GM18951 (cell line): ENCODE results near the gene ARL1.
A peak's percentile ranks its signal among the peaks of the same experiment; 100 is the strongest.
"Not testable (repeated sequence)": the region's sequence is repeated elsewhere in the genome, so short reads cannot be mapped to it uniquely, and the experiment has no call there.

Experiments
- POLR2A ChIP-seq: IDR thresholded peaks from 4 replicates; pipeline ENCODE4 v1.6.1; 2011; ENCODE audit warnings: mild to moderate bottlenecking; ENCODE audit not compliant: insufficient read length, insufficient read depth; ENCODE audit errors: extremely low read depth
- in situ Hi-C: fragments of 300-500 bp; cut with MboI; formaldehyde crosslinking; loops from one replicate; pipeline ENCODE4 v1.12.0; 2022; ENCODE audit warnings: low sequenced_read_pairs, mixed read lengths, inconsistent platforms; ENCODE audit not compliant: unreplicated experiment

ARL1 gene

DNA sequence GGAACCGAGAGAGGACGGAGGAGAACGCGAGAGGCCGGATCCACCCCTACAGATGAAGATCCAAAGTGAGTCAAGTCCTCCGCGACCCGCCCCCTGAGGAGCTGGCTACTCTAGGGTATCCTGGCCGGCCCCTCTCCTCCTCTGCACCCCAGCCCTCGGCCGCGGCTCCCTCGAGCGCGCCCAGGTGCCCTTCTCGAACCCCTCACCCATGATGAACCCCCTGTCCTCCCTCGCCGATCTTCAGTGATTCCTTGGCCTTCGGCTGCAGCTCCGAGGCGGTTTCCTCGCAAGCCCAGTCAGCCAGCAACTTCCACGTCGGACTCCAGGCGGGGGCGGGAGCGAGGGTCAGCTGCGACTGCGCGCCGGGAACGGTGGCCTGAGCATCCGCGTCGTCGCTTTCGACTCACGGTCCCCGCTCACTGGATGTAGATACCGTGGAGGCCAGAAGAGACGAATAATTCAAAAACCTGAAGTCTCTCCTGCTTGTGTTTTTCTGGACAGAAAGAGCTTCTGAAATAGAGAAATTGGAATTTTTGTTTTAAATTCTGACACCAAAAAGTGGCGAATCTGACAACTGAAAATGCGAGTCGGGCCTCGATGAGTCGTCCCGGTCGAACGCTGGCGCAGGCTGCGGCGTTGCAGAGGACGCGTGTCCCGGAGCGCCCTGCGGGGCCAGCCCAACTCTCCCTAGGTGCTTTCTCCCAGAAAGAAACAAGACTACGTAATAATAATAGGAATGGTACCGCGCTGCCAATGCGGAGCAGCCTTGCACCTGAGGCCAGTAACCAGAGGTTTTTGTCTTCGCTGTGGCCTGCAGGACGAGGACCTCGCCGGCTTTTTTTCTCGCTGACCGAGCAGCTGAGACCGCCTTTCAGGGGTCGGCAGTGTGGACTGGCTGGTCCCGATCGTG lies at the start of gene ARL1:
ARL1 (minus strand) TSS at position 337 of the 910 bp plus-strand sequence; CDS start at position 210, 127 bp downstream.
- TF ChIP-seq POLR2A: peak; percentile 83
- in situ Hi-C loops: no loop called here

DNA sequence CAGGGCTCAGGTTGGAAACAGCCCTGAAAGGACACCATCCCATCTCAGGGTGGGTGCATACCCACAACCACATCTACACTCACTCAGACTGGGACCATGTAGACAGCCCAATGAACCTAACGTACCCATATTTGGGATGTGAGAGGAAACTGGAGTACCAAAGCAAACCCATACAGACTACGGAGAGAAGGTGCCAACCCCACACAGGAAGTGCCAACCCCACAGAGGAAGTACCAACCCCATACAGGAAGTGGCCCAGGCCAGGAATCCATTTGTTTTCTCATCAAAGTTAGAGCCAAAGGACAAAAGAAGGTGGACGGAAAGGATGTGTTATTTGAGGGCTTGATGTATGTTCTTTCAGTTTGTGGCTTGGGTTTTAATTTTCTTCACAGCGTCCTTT lies 48.1 kb upstream of the ARL1 start:
- TF ChIP-seq POLR2A: no peak
- in situ Hi-C loops: no loop called here

DNA sequence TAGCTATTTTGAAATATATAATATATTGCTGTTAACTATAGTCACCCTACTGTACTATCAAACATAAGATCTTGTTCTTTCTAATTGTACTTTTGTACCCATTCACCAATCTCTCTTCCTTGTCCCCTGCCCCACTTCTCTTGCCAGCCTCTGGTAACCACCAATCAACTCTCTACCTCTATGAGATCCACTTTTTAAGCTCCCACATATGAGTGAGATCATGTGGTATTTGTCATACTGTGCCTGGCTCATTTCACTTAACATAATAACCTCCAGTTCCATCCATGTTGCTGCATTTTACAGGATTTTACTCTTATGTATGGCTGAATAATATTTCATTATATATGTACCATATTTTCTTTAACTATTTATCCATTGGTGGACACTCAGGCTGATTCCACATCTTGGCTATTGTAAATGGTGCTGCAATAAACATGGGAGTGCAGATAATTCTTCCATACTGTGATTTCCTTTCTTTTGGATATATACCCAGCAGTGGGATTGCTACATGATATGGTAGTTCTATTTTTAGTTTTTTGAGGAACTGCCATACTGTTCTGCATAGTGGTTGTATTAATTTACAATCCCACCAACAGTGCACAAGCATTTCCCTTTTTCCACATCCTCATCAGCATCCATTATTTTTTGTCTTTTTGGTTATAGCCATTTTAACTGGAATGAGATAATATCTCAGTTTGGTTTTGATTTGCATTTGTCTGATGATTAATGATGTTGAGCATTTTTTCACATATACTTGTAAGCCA lies 34.1 kb upstream of the ARL1 start:
- TF ChIP-seq POLR2A: no peak
- in situ Hi-C loops: no loop called here

DNA sequence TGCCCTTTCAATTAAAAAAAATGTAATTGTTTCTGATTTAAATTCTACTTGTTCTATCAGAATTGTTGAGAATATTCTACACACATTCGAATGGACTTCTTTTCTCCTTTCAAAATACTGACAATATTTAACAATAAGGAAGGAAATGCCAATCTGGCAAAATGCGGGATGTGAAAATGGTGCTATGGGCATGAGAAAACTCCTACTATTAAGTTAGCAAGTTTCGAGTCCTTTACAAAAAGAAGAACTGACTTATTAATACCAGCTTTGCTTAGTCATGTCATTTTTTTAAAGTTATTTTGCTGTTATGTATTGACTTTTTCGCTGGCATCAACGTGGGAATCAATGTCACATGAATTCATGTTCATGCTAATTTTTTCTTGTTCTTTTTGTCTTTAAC lies 31.7 kb upstream of the ARL1 start:
- in situ Hi-C loops: no loop called here
- TF ChIP-seq POLR2A: no peak

DNA sequence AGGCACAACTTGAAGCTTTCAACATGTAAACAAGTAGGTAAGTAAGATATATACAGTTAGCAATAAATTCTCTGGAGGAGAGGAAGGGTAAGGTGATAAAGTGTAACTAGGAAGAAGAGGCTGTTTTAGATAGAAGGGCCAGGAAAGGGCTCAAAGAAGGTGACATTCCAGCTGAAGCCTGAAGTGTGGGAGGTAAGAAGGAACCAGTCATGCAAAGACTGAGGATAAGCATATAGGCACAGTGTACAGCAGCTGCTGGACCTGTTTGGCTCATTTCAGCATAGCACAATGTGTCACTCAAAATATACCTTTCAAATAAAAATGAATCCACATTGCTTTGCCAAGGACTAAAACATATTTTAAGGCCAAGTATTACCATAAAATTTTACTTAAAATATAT lies 28.6 kb upstream of the ARL1 start:
- in situ Hi-C loops: no loop called here
- no peak for TF ChIP-seq POLR2A

DNA sequence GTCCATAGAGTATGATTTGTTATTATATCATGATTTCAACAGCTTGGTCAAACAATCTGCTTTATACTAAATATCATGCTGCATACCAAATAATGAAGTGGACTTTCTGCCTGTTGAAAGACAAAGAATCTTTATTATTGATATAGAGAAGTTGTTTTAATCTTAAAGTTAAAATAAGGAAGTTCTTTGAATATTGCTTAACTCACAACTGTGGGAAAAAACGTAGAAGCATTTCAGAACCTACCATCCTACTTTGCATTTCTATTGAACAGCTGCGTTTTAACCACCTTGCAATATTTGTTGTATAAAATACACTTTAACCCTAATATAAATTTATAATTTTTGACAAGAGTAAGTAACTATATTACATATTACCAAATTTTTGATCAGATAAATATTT lies 22.9 kb upstream of the ARL1 start:
- in situ Hi-C loops: no loop called here
- TF ChIP-seq POLR2A: no peak

DNA sequence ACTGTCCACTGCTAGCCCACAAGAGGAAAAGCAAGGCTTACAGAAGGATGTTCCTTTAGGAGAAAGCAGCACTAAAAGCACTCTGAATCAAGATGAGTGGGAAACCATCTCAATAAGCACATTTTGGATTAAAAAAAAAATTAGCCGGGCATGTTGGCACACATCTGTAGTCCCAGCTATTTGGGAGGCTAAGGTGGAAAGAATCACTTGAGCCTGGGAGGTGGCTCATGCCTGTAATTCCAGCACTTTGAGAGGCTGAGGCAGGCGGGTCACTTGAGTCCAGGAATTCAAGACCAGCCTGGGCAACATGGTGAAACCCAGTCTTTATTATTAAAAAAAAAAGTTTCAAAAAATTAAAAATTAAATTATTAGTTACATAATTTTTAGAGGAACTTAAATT lies 17.0 kb upstream of the ARL1 start:
- no peak for TF ChIP-seq POLR2A
- in situ Hi-C loops: no loop called here

DNA sequence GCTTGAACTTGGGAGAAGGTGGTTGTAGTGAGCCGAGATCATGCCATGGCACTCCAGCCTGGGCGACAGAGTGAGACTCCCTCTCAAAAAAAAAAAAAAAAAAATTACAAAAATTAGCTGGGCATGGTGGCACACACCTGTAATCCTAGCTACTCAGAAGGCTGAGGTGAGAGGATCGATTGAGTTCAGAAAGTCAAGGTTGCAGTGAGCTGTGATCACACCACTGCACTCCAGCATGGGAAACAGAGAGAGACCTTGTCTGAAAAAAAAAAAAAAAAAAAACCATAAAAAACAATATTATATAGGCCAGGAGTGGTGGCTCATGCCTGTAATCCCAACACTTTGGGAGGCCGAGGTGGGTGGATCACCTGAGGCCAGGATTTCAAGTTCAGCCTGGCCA lies 14.5 kb upstream of the ARL1 start:
- in situ Hi-C loops: not testable (repeated sequence)

DNA sequence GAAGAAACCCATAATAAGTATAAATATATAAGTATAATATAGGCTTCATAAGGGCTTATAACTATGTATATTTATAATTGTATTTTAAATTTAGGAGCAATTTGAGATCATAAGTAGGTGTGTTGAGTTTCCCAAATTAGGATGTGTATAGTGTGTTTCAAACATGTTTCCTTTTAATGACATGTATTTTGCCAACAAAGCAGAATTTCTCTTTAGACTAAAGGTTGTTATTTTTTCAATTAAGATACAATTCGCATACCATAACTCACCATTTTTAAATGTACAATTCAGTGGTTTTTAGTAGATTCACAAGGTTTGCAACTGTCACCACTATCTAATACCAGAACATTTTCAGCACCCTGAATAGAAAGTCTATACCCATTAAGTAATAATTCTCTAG lies 7.7 kb upstream of the ARL1 start:
- in situ Hi-C loops: loop anchor here (10.0 kb wide), 1 partner anchor 350 kb away; no protein-coding TSS in a partner anchor
- TF ChIP-seq POLR2A: no peak

DNA sequence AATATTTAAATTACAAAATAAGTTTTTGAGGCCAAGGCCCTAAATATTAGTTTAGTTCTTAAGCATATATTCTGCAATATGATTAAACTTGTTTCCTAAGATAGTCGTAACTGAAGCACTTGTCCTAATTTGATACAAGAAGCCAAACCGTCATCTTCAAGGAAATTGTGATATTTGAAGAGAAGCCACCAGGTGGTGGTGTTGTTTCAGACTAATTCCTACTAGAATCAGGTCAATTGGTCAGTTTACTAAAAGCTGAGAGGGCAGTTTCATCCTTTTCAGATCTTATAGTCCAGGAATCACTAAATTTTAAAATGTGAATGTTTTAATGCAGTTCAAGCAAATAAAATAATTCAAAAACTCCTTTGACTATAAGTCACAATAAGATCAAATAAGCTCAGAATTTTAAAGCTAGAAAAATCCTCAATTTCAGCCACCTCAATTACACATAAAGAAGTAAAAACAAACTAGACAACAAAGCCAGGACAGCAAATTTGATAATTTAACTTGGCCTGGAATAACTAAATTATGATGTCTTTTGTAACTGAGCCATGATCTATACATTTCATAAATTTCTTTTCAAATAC lies 7.1 kb upstream of the ARL1 start:
- no peak for TF ChIP-seq POLR2A
- in situ Hi-C loops: loop anchor here (10.0 kb wide), 1 partner anchor 350 kb away; no protein-coding TSS in a partner anchor

DNA sequence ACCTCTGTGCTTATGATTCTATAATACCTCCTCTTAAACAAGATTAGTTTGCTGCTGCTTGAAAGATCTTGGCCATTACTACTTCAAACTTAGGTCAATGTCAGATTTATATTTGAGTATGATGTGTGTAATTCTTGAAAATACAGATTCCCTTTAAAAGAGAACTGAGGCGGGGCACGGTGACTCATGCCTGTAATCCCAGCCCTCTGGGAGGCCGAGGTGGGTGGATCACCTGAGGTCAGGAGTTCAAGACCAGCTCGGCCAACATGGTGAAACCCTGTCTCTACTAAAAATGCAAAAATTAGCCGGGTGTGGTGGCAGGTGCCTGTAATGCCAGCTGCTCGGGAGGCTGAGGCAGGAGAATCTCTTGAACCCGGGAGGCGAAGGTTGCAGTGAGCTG lies 2.6 kb upstream of the ARL1 start:
- in situ Hi-C loops: loop anchor here (10.0 kb wide), 1 partner anchor 355 kb away; no protein-coding TSS in a partner anchor

DNA sequence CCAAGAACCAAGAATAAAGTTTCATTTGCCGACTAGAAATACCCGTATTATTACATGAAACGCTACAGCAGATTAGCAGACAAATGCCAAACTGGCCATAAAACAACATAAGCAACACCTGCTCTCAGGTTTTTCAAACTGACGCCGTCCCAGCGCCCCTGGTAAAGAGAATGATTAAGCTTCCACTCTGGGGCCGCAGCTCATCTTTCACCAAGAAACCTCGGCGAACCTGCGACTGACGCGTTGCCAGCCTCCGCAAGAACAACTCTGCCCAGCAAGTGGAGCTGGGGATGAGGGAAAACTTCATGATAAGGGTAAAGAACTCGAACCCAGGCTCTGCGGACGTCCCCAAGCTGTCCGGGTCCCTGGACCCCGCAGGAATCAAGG lies 530 bp downstream of the ARL1 start:
- no peak for TF ChIP-seq POLR2A
- in situ Hi-C loops: no loop called here

DNA sequence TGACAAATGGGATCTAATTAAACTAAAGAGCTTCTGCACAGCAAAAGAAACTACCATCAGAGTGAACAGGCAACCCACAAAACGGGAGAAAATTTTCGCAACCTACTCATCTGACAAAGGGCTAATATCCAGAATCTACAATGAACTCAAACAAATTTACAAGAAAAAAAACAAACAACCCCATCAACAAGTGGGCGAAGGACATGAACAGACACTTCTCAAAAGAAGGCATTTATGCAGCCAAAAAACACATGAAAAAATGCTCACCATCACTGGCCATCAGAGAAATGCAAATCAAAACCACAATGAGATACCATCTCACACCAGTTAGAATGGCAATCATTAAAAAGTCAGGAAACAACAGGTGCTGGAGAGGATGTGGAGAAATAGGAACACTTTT lies 16.4 kb downstream of the ARL1 start:
- in situ Hi-C loops: not testable (repeated sequence)

DNA sequence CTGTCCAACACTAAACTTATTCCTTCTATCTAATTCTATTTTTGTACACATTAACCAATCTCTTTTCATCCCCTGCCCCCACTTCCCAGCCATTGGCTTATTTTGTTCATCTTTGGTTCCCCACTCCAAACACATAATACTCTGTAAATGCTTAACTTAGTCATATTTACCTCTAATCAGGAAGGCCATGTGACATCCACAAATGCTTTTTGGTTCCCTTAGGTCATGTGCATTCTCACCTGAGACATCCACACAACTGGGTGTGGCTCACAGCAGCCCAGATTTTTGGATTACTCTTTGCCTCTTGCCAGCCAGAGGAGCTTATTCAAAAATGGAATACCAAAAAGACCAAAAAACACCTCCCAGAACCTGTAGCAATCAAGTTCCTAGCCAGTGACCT lies 28.4 kb downstream of the ARL1 start:
- no peak for TF ChIP-seq POLR2A
- in situ Hi-C loops: no loop called here
